Renal pelvis (tissue), 12 donors: ENCODE results near the gene ZC3H11A. TPM values are rescaled to one million over a fixed set of nuclear protein-coding genes. Genes with fewer than 3 reads are reported as not detected.
"Not testable (repeated sequence)": the region's sequence is repeated elsewhere in the genome, so short reads cannot be mapped to it uniquely, and the experiment has no call there.

Source experiments
- DNase-seq: peaks from one replicate; pipeline ENCODE4 v3.0.0-alpha.2; 2013
- long read RNA-seq, 16 experiments: transcript quantifications; one replicate each; lab custom pipeline, GENCODE V29; 2026
- polyA plus RNA-seq, 3 donors: library from polyadenylated mRNA; unstranded; fragments of 120-200 nt; gene quantifications; one replicate each; pipeline ENCODE4 v1.2.1, GENCODE V29; 2013; ENCODE audit not compliant: insufficient read length in 3 of 3

Gene ZC3H11A
- polyA plus RNA-seq = 100 to 1,000 TPM; 136 to 168 (median 155) TPM
- long read RNA-seq, donor 1, partial matches to known transcripts = 76 of 78 reads
- long read RNA-seq, donor 1, other reads (novel, unspliced or antisense) = 0 of 78 reads
- long read RNA-seq, donor 2, transcript ZC3H11A-207 (2 exons, 822 nt) = major isoform, 6 of 113 reads
- long read RNA-seq, donor 2, partial matches to known transcripts = 106 of 113 reads
- long read RNA-seq, donor 2, other reads (novel, unspliced or antisense) = 0 of 113 reads
- long read RNA-seq, donor 3, full-length matches to known transcripts = 7 of 102 reads
- long read RNA-seq, donor 3, partial matches to known transcripts = 95 of 102 reads
- long read RNA-seq, donor 3, other reads (novel, unspliced or antisense) = 0 of 102 reads
- long read RNA-seq, donor 4, partial matches to known transcripts = 32 of 34 reads
- long read RNA-seq, donor 4, other reads (novel, unspliced or antisense) = 0 of 34 reads
- long read RNA-seq, donor 5, full-length matches to known transcripts = 2 of 34 reads
- long read RNA-seq, donor 5, partial matches to known transcripts = 32 of 34 reads
- long read RNA-seq, donor 5, other reads (novel, unspliced or antisense) = 0 of 34 reads
- long read RNA-seq, donor 6, transcript ZC3H11A-208 (3 exons, 944 nt) = major isoform, 5 of 132 reads
- long read RNA-seq, donor 6, partial matches to known transcripts = 124 of 132 reads
- long read RNA-seq, donor 6, other reads (novel, unspliced or antisense) = 0 of 132 reads
- long read RNA-seq, donor 7, full-length matches to known transcripts = 6 of 64 reads
- long read RNA-seq, donor 7, partial matches to known transcripts = 58 of 64 reads
- long read RNA-seq, donor 7, other reads (novel, unspliced or antisense) = 0 of 64 reads
- long read RNA-seq, donor 8, full-length matches to known transcripts = 4 of 26 reads
- long read RNA-seq, donor 8, partial matches to known transcripts = 22 of 26 reads
- long read RNA-seq, donor 8, other reads (novel, unspliced or antisense) = 0 of 26 reads
- long read RNA-seq, donor 9, full-length matches to known transcripts = 3 of 104 reads
- long read RNA-seq, donor 9, partial matches to known transcripts = 101 of 104 reads
- long read RNA-seq, donor 9, other reads (novel, unspliced or antisense) = 0 of 104 reads
- long read RNA-seq, donor 10, full-length matches to known transcripts = 6 of 139 reads
- long read RNA-seq, donor 10, partial matches to known transcripts = 133 of 139 reads
- long read RNA-seq, donor 10, other reads (novel, unspliced or antisense) = 0 of 139 reads
- long read RNA-seq, donor 11, partial matches to known transcripts = 31 of 32 reads
- long read RNA-seq, donor 11, other reads (novel, unspliced or antisense) = 0 of 32 reads
- long read RNA-seq, donor 12, full-length matches to known transcripts = 8 of 96 reads
- long read RNA-seq, donor 12, partial matches to known transcripts = 88 of 96 reads
- long read RNA-seq, donor 12, other reads (novel, unspliced or antisense) = 0 of 96 reads
- long read RNA-seq, donor 13, full-length matches to known transcripts = 3 of 64 reads
- long read RNA-seq, donor 13, partial matches to known transcripts = 61 of 64 reads
- long read RNA-seq, donor 13, other reads (novel, unspliced or antisense) = 0 of 64 reads
- long read RNA-seq, donor 14 = 0 reads
- long read RNA-seq, donor 15, full-length matches to known transcripts = 10 of 153 reads
- long read RNA-seq, donor 15, partial matches to known transcripts = 143 of 153 reads
- long read RNA-seq, donor 15, other reads (novel, unspliced or antisense) = 0 of 153 reads
- long read RNA-seq, donor 16, full-length matches to known transcripts = 6 of 82 reads
- long read RNA-seq, donor 16, partial matches to known transcripts = 76 of 82 reads
- long read RNA-seq, donor 16, other reads (novel, unspliced or antisense) = 0 of 82 reads

- peak; percentile 98 for DNase-seq
Observed at GRCh38 chr1:203795441-203796235, at the start of gene ZC3H11A, which contains the start of gene ZBED6. Gene ZC3H11A, plus strand, starts transcription at chr1:203795623. Its CDS starts 21,448 bp downstream, at chr1:203817071. Gene ZBED6, plus strand, starts transcription at chr1:203795623. Its CDS starts 1,900 bp downstream, at chr1:203797523.

GRCh38 chr1:203746281-203746680, 49.1 kb upstream of the ZC3H11A start:
- no peak for DNase-seq

- DNase-seq = no peak
Observed at GRCh38 chr1:203751051-203751450, 44.4 kb upstream of the ZC3H11A start.

GRCh38 chr1:203751618-203752361, 43.6 kb upstream of the ZC3H11A start:
- not testable (repeated sequence) for DNase-seq

- DNase-seq = no peak
Observed at GRCh38 chr1:203754455-203754864, 41.0 kb upstream of the ZC3H11A start.

- DNase-seq = no peak
Observed at GRCh38 chr1:203756036-203756435, 39.4 kb upstream of the ZC3H11A start.

GRCh38 chr1:203758749-203759148, 36.7 kb upstream of the ZC3H11A start:
- not testable (repeated sequence) for DNase-seq

GRCh38 chr1:203760506-203760905, 34.9 kb upstream of the ZC3H11A start:
- no peak for DNase-seq

GRCh38 chr1:203761958-203762357, 33.5 kb upstream of the ZC3H11A start:
- DNase-seq = not testable (repeated sequence)

GRCh38 chr1:203763505-203763904, 31.9 kb upstream of the ZC3H11A start:
- no peak for DNase-seq

GRCh38 chr1:203764105-203765028, 31.1 kb upstream of the ZC3H11A start:
- DNase-seq = no peak

- DNase-seq = no peak
Observed at GRCh38 chr1:203765029-203765837, 30.2 kb upstream of the ZC3H11A start, which contains the start of gene LAX1. Gene LAX1, plus strand, starts transcription at chr1:203765183. Its CDS starts 383 bp downstream, at chr1:203765566.

- no peak for DNase-seq
Observed at GRCh38 chr1:203768256-203768655, 27.2 kb upstream of the ZC3H11A start.

- DNase-seq = peak; percentile 86
Observed at GRCh38 chr1:203769505-203770343, 25.7 kb upstream of the ZC3H11A start.

- DNase-seq = peak; percentile 34
Observed at GRCh38 chr1:203771901-203772301, 23.5 kb upstream of the ZC3H11A start.
